Activated CD8-positive, alpha-beta memory T cell treated with anti-CD3 and anti-CD28 coated beads, Interleukin-2, amount 50 U/mL, for 4 hours (primary cell): ENCODE measurements around the gene ADORA2A.

Experiments
- DNase-seq: peaks from one replicate; pipeline ENCODE4 v3.0.0-alpha.2; 2020

Gene ADORA2A

DNA sequence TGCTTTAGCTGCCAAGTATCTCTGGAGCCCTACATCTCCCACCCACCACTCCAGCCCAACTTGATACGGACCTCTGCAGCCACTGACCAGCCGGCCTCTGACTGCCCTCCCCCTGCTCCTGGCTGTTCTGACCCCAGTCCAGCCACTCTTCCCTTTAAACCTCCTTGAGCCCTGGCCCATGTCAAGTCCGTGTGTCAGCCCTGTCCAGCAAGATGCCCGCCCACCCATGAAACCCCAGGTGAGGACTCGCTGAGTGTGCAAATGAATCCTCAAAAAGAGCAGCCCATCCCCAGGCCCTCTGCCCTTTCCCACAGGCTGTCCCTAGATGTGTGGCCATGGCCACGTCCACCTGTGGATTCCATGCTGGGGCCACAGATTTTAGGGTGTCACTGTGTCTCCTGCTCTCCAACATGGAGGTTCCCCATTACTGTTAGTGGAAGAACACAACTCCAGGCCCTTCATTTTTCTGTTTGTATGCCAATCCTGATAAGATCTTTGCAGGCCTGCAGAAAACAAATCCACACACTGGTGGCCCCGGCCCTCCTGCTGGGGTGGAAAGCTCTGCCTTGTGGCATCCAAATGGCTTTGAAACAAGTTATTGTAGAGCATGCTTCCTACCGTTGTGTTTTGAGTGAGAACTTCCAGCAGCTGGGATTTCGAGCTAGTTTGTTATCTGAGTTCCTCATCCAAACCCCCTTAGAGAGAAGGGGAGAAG, 22.7 kb upstream of the ADORA2A start:
- no peak for DNase-seq

DNA sequence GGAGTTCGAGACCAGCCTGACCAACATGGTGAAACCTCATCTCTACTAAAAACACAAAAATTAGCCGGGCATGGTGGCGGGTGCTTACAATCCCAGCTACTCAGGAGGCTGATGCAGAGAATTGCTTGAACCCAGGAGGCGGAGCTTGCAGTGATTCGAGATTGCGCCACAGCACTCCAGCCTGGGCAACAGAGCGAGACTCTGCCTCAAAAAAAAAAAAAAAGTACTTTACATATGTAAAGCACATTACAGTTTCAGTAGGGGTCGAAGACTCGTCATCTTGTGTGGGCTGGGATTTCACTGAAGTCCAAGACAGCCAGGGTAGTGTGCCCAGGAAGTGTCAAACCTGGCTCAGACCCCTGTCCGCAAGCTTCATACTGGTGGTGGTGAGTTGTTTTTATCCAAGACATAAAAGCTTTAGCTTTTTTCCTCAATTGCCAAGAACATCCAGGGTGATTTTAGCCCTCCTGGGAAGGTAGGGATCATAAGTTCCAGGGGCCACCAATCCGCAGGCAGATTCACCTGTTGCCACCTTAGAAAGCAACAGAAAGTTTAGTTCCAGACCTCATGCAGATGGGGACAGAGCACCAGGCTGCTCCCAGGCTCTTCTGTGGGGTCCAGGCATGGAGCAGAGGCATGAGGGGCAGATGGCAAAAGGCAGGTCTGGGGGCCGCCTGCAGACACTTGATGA, 21.6 kb upstream of the ADORA2A start:
- no peak for DNase-seq

DNA sequence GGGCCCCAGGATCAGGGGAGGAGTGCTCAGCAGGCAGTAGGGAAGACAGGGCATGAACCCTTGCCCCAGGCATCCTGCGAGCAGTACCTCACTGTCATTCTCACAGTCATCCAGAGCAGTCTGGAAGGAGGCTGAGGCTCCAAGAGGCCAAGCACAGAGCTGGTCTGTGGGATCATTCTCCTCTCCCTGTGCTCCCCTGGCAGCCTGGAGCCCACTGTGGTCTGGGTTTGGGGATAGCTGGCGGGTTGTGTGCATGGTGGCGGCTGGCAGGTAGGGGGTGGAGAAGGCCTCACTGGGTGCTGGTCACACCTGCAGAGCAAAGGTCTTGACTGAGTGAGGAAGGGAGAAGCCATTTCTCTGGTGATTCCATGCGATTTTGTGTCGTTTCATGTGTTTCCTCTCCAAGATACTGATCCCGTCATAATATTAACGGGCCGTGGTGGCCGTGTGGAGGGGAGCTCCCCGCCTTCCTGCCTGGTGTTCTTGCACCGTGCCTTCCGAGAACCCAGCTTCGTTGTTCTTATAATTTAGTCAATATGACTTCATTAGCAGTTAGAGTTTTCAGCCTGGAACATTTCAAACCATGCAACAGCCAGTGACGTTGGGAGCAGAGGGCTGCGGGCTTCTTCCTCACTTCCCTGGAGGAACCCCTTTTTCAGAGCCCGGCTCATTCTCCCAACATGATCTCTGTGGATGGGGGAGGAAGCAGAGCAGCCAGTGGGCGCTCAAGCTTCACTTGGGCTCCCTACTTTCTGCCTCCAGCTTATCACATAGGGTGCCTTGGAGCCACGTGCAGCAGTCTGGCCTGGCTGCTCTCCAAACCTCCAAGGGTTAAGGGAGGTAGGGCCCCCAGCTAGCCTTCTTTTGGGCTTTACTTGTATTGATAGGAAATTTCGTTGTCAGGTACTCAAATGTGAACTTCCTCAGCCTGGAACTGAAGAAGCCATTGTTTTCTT, 20.8 kb upstream of the ADORA2A start:
- DNase-seq: no peak

DNA sequence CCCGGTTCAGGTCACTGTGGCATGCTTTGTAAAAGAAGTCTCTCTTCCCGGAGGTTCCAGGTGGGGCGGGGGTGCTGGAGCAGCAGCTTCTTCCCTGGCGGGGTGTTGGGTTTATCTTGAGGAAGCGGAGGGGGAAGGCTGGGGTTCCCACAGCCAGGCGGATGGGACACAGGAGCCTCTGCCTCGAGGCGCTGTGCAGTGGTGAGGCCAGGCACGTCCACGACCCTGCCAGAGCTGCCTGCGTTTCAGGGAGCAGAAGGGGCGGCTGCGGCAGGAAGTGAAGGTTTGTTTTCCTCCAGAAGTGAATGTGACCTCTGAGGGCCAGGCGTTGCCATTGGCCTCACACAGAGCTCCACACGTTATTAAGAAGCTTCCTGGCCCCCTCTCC, 20.1 kb upstream of the ADORA2A start:
- no peak for DNase-seq

DNA sequence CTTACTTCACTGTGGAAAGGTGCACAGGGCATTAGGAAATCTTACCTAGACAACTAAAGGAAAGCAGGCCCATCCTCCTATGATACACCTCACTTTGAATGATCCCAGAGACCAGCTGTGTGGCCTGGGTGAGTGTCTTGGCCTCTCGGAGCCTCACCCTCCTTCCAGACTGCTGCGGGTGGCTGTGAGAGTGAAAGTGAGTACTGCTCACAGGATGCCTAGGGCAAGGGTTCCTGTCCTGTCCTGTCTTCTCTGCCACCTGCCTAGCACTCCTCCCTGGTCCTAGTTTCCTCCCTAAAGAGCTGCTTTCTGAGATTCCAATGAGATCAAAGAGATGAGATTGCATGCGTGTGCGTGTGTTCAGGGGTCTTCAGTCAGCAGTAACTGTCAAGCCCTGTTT, 19.5 kb upstream of the ADORA2A start:
- no peak for DNase-seq

DNA sequence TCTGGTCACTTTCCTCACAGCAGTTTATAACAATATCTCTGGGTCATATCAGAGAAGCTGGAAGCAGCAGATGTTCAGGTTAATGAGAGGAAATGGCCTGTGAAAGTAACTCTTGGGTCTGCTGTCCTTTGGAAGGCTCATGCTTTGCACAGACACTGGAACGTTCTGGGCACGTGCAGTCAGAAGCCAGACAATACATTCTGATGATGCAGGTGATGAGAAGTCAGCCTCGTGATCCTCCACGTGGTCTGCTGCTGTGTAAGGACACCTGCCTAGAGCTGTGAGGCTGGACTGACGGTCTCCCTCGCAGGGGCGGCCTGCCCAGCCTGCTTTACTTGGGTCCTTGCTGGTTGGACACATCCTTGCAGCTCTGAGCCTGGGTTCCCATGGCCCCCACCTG, 18.8 kb upstream of the ADORA2A start:
- DNase-seq: no peak

DNA sequence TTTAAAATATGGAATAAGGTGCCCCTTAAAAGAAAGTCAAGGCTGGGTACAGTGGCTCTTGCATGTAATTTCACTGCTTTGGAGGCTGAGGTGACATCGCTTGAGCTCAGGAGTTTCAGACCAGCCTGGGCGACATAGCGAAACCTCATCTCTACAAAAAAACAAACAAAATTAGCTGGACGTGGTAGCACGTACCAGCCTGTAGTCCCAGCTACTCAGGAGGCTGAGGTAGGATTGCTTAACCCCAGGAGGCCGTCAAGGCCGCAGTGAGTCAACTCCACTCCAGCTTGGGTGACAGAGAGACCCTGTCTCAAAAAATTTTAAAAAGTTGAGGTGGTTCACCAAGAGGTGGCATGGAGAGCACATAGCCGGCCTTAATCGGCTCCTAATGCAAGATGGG, 17.7 kb upstream of the ADORA2A start:
- no peak for DNase-seq

DNA sequence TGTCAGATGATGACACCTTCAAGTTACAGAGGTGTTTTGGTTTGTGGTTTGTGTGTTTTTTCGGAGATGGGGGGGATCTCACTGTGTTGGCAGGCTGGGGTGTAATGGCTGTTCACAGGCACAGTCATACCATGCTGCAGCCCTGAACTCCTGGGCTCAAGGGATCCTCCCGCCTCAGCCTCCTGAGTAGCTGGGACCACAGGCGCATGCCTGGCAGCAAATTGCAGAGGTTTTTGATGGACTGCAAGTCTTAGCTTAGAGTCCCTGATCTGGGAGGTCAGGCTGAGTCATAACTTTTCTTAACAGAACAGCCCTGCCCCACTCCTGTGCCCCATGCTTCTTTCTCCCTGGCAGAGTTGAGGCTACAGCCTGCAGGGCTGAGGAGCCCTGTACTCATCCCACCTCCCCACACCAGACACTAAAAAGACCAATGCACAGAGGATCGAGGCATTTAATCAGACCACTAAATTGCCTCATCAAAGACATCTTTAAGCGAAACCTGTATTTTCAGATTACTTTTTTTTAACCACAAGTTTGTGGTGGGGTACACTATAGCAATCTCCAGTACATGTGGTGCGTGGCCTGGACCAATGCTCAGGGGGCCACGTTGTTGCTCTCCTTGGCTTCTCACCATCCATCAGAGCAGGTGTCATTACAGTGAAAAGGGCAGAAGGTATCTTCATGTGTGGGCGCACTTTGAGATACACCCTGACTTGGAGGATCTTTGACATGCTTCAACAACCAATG, 17.1 kb upstream of the ADORA2A start:
- DNase-seq: no peak

DNA sequence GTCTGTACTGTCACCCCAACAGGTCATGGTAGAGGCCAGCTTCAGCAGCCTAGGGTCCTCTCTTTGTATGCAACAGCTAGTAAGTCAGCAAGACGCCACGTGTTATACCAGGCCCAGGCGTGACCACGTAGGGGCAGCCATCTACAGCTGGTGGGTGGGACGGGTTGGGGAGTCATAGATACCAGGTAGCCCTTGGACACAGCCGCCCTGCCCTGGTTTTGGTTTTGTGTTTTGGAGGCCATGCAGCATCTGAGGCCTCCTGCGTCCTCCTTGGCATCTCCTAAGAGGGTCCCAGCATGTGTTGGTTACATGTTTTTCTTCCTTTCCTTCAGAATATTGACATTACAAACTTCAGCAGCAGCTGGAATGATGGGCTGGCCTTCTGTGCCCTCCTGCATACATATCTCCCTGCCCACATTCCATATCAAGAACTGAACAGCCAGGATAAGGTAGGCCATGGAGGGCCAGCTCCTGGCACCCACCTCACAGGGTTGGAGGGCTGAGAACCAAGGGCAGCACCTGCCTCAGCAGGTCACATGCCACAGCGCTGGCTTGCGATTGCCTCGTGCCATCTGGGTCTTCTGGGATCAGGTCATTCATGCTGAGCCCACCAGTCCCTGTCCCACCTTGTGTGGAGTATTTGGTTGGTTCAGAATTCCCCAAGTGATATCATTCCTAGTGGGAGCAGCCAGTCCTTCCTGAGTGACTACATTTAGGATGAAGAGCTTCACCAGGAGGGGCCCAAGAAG, 16.0 kb upstream of the ADORA2A start:
- DNase-seq: no peak

DNA sequence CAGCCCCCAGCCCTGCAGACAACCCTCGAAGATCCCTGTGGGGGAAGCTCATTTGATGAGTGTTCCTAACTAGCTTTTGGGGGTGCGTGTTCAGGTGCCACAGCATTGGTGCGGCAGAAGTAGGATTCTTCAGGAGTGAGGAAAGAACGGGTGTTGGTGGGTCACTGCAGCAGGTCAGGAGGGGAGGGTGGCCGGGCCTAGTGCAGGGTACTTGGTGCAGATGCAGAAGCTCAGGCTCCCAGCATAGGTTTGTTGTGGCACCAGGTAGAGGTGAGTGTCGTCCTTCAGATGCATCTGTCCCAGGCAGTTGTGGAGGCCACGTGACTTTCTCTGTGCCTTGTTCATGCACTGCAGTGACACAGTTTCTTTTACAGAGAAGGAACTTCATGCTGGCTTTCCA, 15.1 kb upstream of the ADORA2A start:
- DNase-seq: no peak

DNA sequence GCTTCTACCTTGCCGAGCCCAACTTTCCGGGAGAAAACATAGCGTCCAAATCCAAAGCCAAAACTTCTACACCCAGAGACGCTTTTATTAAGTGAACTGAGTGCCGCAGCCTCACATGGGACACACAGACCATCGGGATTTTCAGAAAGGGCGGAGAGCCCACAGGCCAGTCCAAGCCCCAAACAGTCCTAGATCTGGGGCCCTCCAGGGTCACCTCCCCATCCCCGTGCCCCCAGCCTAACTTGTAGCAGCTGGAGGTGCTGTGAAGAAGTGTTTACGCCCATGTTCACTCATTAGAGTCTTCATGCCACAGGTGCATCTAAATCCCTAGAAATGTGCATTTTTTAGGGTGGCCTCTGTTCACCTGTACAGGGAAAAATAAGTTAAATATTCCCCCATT, 14.1 kb upstream of the ADORA2A start:
- no peak for DNase-seq

DNA sequence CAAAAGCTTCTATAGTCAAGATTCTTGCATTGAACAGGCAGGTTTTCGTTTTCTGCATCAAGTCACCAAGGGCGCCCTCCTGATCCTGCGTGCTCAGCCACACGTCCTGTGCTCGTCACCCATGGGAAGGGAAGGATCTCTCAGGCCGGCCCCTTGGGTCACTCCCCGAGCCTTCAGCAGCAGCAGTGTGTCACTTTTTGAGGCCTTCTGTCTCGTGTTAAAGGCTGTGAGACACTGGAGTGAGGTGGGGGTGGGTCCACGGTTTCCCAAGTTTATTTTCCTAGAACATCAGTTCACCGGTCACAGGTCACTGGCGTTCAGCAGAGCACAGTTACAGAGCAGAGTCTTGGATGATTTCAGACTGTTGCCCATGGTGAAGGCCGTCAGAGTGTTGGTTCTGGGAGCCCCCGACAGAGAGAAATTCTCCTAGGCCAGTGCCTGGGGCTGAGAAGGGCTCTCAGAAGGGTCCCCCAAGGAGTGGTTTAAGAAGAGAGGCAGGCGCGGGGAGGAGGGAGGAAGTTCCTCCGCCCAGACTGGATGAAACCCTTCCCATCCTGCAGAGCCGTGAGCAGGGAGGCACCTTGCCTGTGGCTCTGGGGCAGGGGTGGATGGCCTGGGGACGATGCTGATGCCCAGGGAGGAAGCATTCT, 13.5 kb upstream of the ADORA2A start:
- DNase-seq: no peak

DNA sequence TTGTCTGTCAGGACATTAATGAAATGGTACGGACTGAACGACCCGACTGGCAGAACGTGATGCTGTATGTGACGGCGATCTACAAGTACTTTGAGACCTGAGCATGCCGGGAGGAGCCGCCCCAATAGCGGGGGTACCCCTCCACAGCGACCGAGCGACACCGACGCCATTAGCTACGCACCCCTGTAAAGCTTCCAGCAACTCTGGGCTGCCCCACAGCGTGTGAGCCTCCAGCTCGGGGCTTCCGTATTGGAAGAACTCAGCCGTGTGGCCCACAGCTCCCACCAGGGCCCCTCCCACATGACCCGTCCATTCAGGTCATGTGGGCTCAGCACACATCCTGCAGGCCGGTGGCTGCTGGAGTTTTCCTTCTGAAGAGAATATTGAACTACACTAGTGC, 12.9 kb upstream of the ADORA2A start:
- DNase-seq: no peak

DNA sequence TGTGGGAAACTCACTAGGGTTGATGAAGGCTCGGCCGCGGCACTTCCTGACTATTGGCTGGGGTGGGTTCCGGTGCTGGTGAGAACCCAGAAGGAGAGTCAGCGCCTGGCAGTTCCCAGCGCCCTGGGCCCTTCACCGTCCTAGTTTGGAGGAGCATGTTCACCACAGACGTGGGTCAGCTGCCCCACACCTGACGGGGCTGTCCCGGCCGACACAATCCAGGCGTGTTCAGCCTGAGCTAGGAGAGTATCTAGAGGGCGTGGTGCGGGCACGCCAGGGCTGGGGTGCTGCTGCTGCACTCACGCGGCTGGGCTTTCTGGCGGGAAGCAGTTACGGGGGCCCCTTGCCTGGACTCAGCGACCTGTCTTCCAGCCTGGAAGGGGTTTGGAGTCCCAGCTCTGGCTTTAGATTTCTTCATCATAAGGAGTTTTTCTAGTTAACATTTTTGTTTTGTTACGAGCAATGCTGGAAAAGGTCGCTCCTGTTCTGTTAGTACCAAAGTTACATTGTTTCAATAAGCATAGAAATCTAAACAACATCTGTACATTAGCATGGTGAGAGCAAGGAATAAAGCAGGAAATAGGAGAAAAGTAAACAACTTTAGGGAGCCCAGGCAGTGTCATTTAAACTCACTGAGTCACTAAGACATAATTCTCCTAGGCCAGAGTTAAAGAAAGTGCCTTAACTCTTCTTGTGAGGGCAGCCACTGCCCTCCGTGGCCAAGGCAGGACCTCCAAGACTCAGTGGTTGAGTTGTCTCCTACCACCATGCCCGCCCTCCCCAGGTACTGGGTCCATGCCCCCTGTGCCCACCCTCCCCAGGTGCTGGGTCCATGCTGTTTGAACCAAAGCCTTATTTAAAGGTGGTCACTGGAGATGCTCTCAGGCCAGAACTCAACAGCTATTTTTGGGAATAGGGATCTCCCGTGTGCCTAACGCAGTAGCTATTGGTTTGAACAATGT, 12.1 kb upstream of the ADORA2A start:
- no peak for DNase-seq

DNA sequence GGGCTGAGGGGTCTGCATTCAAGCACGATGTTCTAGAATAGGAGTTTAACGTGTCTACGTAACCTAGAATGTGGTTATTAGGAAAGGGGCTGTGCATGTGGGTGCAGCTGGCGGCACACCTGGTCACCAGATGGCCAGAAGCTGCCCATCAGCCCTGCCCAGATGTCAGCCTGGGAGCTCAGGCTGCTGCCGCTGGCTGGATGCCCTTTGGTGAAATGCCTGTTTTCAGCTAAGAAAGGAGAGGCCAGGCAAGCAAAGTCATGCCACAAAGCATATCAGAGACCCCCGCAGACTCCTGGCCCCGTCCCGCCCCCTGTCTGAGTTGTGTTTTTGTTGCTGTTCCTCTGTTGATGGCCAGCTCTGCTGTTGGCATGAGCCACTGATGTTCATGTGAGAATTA, 11.3 kb upstream of the ADORA2A start:
- DNase-seq: no peak

DNA sequence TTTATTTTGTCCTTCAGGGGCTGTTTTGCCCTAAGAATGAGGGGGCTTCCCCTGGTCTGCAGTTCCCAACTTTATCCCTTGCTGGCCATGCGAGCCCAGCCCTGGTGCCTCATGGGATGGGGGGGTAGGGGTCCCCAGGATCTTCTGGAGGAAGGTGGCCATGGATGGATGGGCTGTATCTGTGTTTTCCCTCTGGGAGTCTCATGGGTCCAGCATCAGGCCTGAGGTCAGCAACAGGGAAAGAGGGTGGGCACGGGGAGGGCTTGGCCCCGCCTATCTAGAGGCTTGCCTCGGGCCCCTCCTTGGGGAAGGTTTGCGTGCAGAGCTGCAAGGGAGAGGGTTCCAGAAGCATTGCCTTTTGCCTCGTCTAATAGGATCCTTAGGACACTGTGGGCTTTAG, 10.8 kb upstream of the ADORA2A start:
- no peak for DNase-seq

DNA sequence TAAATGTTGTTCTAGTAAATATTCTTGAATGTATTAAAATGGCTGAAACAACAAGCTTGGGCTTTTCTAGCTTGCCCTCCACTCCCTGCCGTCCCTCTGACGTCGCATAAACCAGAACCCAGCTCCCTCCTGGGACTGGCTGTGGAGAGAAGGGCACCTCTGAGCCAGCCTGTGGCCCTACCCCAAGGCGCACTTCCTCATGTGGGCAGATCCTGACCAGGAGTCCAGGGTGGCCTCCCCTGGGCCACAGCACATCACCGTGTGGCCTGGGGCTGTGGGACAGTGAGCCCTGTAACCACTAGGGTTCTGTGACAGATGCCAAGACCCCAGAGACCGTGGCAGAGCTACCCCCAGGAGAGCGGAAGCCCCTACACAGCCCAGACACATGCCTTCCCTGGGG, 10.2 kb upstream of the ADORA2A start:
- no peak for DNase-seq

DNA sequence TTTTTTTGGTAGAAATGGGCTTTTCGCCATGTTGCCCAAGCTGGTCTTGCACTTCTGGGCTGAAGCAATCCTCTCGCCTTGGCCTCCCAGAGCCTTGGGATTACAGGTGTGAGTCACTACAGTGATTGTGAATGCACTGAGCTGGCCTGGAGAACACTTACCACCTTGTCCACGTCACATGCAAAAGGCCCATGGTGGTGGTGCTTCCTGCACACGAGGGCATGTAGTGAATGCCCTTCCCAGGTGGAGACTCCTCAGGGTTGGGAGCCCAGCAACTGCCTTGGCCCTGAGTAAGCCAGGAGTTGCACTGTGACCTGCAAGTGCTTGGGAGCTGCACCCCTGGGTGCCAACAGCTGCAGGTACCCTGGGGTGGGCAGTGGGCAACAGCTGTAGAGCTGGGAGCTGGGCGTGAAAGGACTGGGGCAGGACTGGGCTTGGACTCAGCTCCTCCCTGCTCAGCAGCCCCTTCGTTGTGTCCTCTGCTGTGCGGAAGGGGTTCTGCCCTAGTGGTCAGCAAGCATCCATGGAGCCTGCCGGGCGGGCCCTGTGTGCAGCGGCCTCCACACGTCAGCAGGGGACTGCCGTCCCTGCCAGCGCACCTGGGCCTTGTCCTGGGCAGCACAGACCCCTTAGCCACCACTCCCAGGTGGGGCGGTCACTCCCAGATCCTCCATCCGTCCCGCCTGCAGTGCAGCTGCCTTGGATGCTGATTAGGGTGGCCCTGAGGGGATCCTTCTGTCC, 9.3 kb upstream of the ADORA2A start:
- no peak for DNase-seq

DNA sequence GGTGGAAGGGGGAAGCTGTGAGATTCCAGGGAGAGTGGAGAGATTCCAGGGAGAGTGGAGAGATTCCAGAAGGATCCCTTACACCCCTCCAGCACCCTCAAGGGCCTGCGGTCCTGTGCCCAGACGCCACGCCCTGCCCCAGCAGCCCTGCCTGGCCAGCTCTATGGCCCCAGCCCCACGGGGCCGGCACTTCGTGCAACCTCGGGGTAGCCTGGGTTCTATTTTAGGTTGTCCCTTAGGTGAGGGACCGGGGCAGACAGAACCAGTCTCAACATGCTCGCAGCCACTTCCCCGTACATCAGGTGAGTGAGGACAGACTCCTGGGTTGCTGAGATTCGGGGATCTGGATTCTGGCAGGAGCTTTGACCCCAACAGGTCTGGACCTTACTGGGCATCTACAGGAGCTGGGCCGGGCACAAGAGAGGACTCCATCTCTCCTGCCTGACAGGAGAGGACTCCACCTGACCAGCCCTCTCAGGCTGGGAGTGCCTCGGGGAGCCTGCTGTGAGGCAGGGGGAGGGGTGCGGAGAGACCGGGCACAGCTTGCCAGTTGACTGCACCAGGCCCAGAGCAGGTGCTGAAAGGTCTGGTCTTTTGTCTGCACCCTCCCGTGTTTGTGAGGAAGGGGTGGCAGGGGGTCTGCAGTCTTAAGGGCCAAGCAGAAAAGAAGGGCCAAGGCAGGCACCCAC, 8.5 kb upstream of the ADORA2A start:
- no peak for DNase-seq
